Dendritic cell treated with granulocyte-macrophage colony-stimulating factor and Interleukin-4, amounts not matched to agents 40 ng/mL and 50 ng/mL, for 4 days (primary cell): ENCODE measurements around the gene MYH16.

Experiments used
- H3K27ac Mint-ChIP-seq: one replicate; pipeline ENCODE4 v1.8.0; 2022; ENCODE audit warnings: mild to moderate bottlenecking, mixed read lengths
- H3K27me3 Mint-ChIP-seq: one replicate; pipeline ENCODE4 v1.8.0; 2022; ENCODE audit warnings: mild to moderate bottlenecking, mixed read lengths
- H3K36me3 Mint-ChIP-seq: one replicate; pipeline ENCODE4 v1.8.0; 2022; ENCODE audit warnings: low read depth, mixed read lengths
- H3K4me1 Mint-ChIP-seq: one replicate; pipeline ENCODE4 v1.8.0; 2022; ENCODE audit warnings: low read depth, mixed read lengths
- H3K4me3 Mint-ChIP-seq: one replicate; pipeline ENCODE4 v1.8.0; 2022; ENCODE audit warnings: mild to moderate bottlenecking, moderate library complexity, mixed read lengths
- H3K9me3 Mint-ChIP-seq: one replicate; pipeline ENCODE4 v1.8.0; 2022; ENCODE audit warnings: mixed read lengths
- intact Hi-C: fragments of 100-400 bp; cut with micrococcal nuclease; formaldehyde crosslinking; loops from one replicate; pipeline ENCODE4 v1.15.0; 2022

MYH16 gene

GRCh38 chr7:99248391-99249095, 24.1 kb upstream of the MYH16 start:
- Mint-ChIP-seq H3K36me3 (no peaks in the 10 kb centered on the region), H3K27me3 (peaks cover 5% of the 10 kb centered on the region), H3K4me1 (peaks cover 21% of the 10 kb centered on the region), H3K9me3 (no peaks in the 10 kb centered on the region), H3K27ac (no peak overlapping the region), H3K4me3 (no peak overlapping the region)
- intact Hi-C loops, result no loop called here

GRCh38 chr7:99249985-99250575, 22.6 kb upstream of the MYH16 start:
- Mint-ChIP-seq H3K4me3 (no peak overlapping the region), H3K9me3 (no peaks in the 10 kb centered on the region), H3K27me3 (peaks cover 8% of the 10 kb centered on the region), H3K4me1 (peaks cover 20% of the 10 kb centered on the region), H3K36me3 (no peaks in the 10 kb centered on the region), H3K27ac (no peak overlapping the region)
- intact Hi-C loops, result no loop called here

GRCh38 chr7:99252166-99252895, 20.3 kb upstream of the MYH16 start:
- intact Hi-C loops, result no loop called here
- no peaks in the 10 kb centered on the region for H3K36me3 Mint-ChIP-seq
- H3K4me1 Mint-ChIP-seq, result peaks cover 25% of the 10 kb centered on the region
- peaks cover 8% of the 10 kb centered on the region for H3K27me3 Mint-ChIP-seq
- no peak overlapping the region for H3K4me3 Mint-ChIP-seq
- H3K9me3 Mint-ChIP-seq, result no peaks in the 10 kb centered on the region
- H3K27ac Mint-ChIP-seq, result no peak overlapping the region

- Mint-ChIP-seq H3K36me3 (no peaks in the 10 kb centered on the region), H3K9me3 (no peaks in the 10 kb centered on the region), H3K27me3 (peaks cover 8% of the 10 kb centered on the region), H3K27ac (no peak overlapping the region), H3K4me1 (peaks cover 16% of the 10 kb centered on the region), H3K4me3 (no peak overlapping the region)
- intact Hi-C loops, result no loop called here
These were observed 19.3 kb upstream of the MYH16 start for GRCh38 chr7:99253369-99253768.

- intact Hi-C loops, result no loop called here
- H3K27ac Mint-ChIP-seq, result no peak overlapping the region
- peaks cover 8% of the 10 kb centered on the region for H3K27me3 Mint-ChIP-seq
- H3K4me3 Mint-ChIP-seq, result no peak overlapping the region
- H3K9me3 Mint-ChIP-seq, result no peaks in the 10 kb centered on the region
- peaks cover 9% of the 10 kb centered on the region for H3K4me1 Mint-ChIP-seq
- no peaks in the 10 kb centered on the region for H3K36me3 Mint-ChIP-seq
These were observed 18.2 kb upstream of the MYH16 start for GRCh38 chr7:99254390-99254789.

- H3K4me1 Mint-ChIP-seq, result peaks cover 9% of the 10 kb centered on the region
- no peaks in the 10 kb centered on the region for H3K9me3 Mint-ChIP-seq
- intact Hi-C loops, result no loop called here
- H3K27ac Mint-ChIP-seq, result no peak overlapping the region
- H3K36me3 Mint-ChIP-seq, result no peaks in the 10 kb centered on the region
- no peak overlapping the region for H3K4me3 Mint-ChIP-seq
- H3K27me3 Mint-ChIP-seq, result peaks cover 8% of the 10 kb centered on the region
These were observed 17.2 kb upstream of the MYH16 start for GRCh38 chr7:99255463-99255862.

GRCh38 chr7:99257065-99257464, 15.6 kb upstream of the MYH16 start:
- Mint-ChIP-seq H3K27me3 (peaks cover 7% of the 10 kb centered on the region), H3K4me1 (peaks cover 9% of the 10 kb centered on the region), H3K27ac (no peak overlapping the region), H3K9me3 (no peaks in the 10 kb centered on the region), H3K36me3 (no peaks in the 10 kb centered on the region), H3K4me3 (no peak overlapping the region)
- intact Hi-C loops, result no loop called here

GRCh38 chr7:99257675-99258074, 15.0 kb upstream of the MYH16 start:
- H3K4me3 Mint-ChIP-seq, result no peak overlapping the region
- no peaks in the 10 kb centered on the region for H3K9me3 Mint-ChIP-seq
- H3K27me3 Mint-ChIP-seq, result peaks cover 4% of the 10 kb centered on the region
- no peaks in the 10 kb centered on the region for H3K36me3 Mint-ChIP-seq
- H3K4me1 Mint-ChIP-seq, result peaks cover 9% of the 10 kb centered on the region
- no peak overlapping the region for H3K27ac Mint-ChIP-seq
- intact Hi-C loops, result no loop called here

- H3K4me1 Mint-ChIP-seq, result peaks cover 9% of the 10 kb centered on the region
- H3K27me3 Mint-ChIP-seq, result peaks cover 7% of the 10 kb centered on the region
- H3K36me3 Mint-ChIP-seq, result no peaks in the 10 kb centered on the region
- H3K27ac Mint-ChIP-seq, result no peak overlapping the region
- intact Hi-C loops, result no loop called here
- no peaks in the 10 kb centered on the region for H3K9me3 Mint-ChIP-seq
- no peak overlapping the region for H3K4me3 Mint-ChIP-seq
These were observed 14.1 kb upstream of the MYH16 start for GRCh38 chr7:99258501-99258900.

GRCh38 chr7:99260395-99260794, 12.2 kb upstream of the MYH16 start:
- Mint-ChIP-seq H3K36me3 (no peaks in the 10 kb centered on the region), H3K27ac (no peak overlapping the region), H3K4me1 (peaks cover 5% of the 10 kb centered on the region), H3K9me3 (no peaks in the 10 kb centered on the region), H3K4me3 (no peak overlapping the region), H3K27me3 (peaks cover 6% of the 10 kb centered on the region)
- intact Hi-C loops, result no loop called here

- Mint-ChIP-seq H3K27ac (no peak overlapping the region), H3K36me3 (no peaks in the 10 kb centered on the region), H3K9me3 (no peaks in the 10 kb centered on the region), H3K4me1 (no peaks in the 10 kb centered on the region), H3K27me3 (peaks cover 12% of the 10 kb centered on the region), H3K4me3 (no peak overlapping the region)
- intact Hi-C loops, result no loop called here
These were observed 11.0 kb upstream of the MYH16 start for GRCh38 chr7:99261646-99262045.

GRCh38 chr7:99265848-99266480, 6.7 kb upstream of the MYH16 start:
- no peaks in the 10 kb centered on the region for H3K9me3 Mint-ChIP-seq
- H3K4me3 Mint-ChIP-seq, result no peak overlapping the region
- peaks cover 12% of the 10 kb centered on the region for H3K27me3 Mint-ChIP-seq
- H3K27ac Mint-ChIP-seq, result no peak overlapping the region
- H3K36me3 Mint-ChIP-seq, result no peaks in the 10 kb centered on the region
- intact Hi-C loops, result no loop called here
- H3K4me1 Mint-ChIP-seq, result no peaks in the 10 kb centered on the region

GRCh38 chr7:99267481-99267840, 5.2 kb upstream of the MYH16 start:
- Mint-ChIP-seq H3K4me3 (no peak overlapping the region), H3K27me3 (peaks cover 12% of the 10 kb centered on the region), H3K4me1 (no peaks in the 10 kb centered on the region), H3K27ac (no peak overlapping the region), H3K36me3 (no peaks in the 10 kb centered on the region), H3K9me3 (no peaks in the 10 kb centered on the region)
- intact Hi-C loops, result no loop called here

GRCh38 chr7:99267841-99268576, 4.6 kb upstream of the MYH16 start:
- Mint-ChIP-seq H3K27me3 (peaks cover 11% of the 10 kb centered on the region), H3K4me3 (no peak overlapping the region), H3K36me3 (no peaks in the 10 kb centered on the region), H3K27ac (no peak overlapping the region), H3K4me1 (no peaks in the 10 kb centered on the region), H3K9me3 (no peaks in the 10 kb centered on the region)
- intact Hi-C loops, result no loop called here
